H9 (cell line): ENCODE measurements around the gene UGT1A3. TPM values are rescaled to one million over a fixed set of nuclear protein-coding genes. Genes with fewer than 3 reads are reported as not detected.

Experiments
- DNase-seq: peaks from one replicate; pipeline ENCODE4 v3.0.0-alpha.2; 2017
- H2AFZ ChIP-seq: one replicate; pipeline ENCODE4 v1.6.1; 2013; ENCODE audit warnings: mild to moderate bottlenecking, low read length, control low read depth, moderate library complexity
- H2AK5ac ChIP-seq: 2 replicates; pipeline ENCODE4 v1.6.1; 2013; ENCODE audit warnings: low read length, control low read depth, mixed read lengths; ENCODE audit not compliant: insufficient read length
- H2BK120ac ChIP-seq: one replicate; pipeline ENCODE4 v1.6.1; 2013; ENCODE audit warnings: low read depth, mild to moderate bottlenecking, low read length, control low read depth, inconsistent platforms; ENCODE audit not compliant: poor library complexity, severe bottlenecking
- H2BK12ac ChIP-seq: 2 replicates; pipeline ENCODE4 v1.6.1; 2013; ENCODE audit warnings: low read length, control low read depth, mixed read lengths, low read depth; ENCODE audit not compliant: insufficient read length
- H2BK15ac ChIP-seq: 2 replicates; pipeline ENCODE4 v1.6.1; 2013; ENCODE audit warnings: low read depth, low read length, control low read depth
- H2BK20ac ChIP-seq: one replicate; pipeline ENCODE4 v1.6.1; 2013; ENCODE audit warnings: low read depth, mild to moderate bottlenecking, low read length, control low read depth, inconsistent platforms; ENCODE audit not compliant: poor library complexity, severe bottlenecking
- H2BK5ac ChIP-seq: 2 replicates; pipeline ENCODE4 v1.6.1; 2013; ENCODE audit warnings: low read length, control low read depth, mixed read lengths; ENCODE audit not compliant: insufficient read length
- H3K14ac ChIP-seq: 2 replicates; pipeline ENCODE4 v1.6.1; 2013; ENCODE audit warnings: low read length, control low read depth; ENCODE audit not compliant: insufficient read depth
- H3K18ac ChIP-seq: 2 replicates; pipeline ENCODE4 v1.6.1; 2013; ENCODE audit warnings: low read depth, mild to moderate bottlenecking, mixed read lengths, low read length, control low read depth; ENCODE audit not compliant: insufficient read length
- H3K23ac ChIP-seq: 2 replicates; pipeline ENCODE4 v1.6.1; 2013; ENCODE audit warnings: low read length, control low read depth, mixed read lengths, low read depth; ENCODE audit not compliant: insufficient read length
- H3K23me2 ChIP-seq: 2 replicates; pipeline ENCODE4 v1.6.1; 2013; ENCODE audit warnings: low read depth, mild to moderate bottlenecking, mixed read lengths, low read length, control low read depth; ENCODE audit not compliant: insufficient read length, poor library complexity, severe bottlenecking
- H3K27ac ChIP-seq: 2 replicates; pipeline ENCODE4 v1.5.1; 2013; ENCODE audit warnings: low read length, control low read depth, mixed read lengths, low read depth; ENCODE audit not compliant: insufficient read length
- H3K27me3 ChIP-seq: 2 replicates; pipeline ENCODE4 v1.6.1; 2013; ENCODE audit warnings: low read length, control low read depth, inconsistent platforms; ENCODE audit not compliant: insufficient read depth
- H3K4ac ChIP-seq: 2 replicates; pipeline ENCODE4 v1.6.1; 2013; ENCODE audit warnings: low read depth, mild to moderate bottlenecking, control low read depth, inconsistent platforms, low read length, moderate library complexity
- H3K4me1 ChIP-seq: 2 replicates; pipeline ENCODE4 v1.6.1; 2013; ENCODE audit warnings: low read length, control low read depth, inconsistent platforms; ENCODE audit not compliant: insufficient read depth
- H3K4me2 ChIP-seq: 2 replicates; pipeline ENCODE4 v1.6.1; 2013; ENCODE audit warnings: low read length, control low read depth, mixed read lengths; ENCODE audit not compliant: insufficient read length, insufficient read depth
- H3K56ac ChIP-seq: 2 replicates; pipeline ENCODE4 v1.6.1; 2013; ENCODE audit warnings: low read depth, mild to moderate bottlenecking, mixed read lengths, low read length, control low read depth; ENCODE audit not compliant: insufficient read length
- H3K79me1 ChIP-seq: 2 replicates; pipeline ENCODE4 v1.6.1; 2013; ENCODE audit warnings: low read depth, mild to moderate bottlenecking, moderate library complexity, low read length, control low read depth, inconsistent platforms; ENCODE audit not compliant: insufficient read depth, poor library complexity, severe bottlenecking
- H3K79me2 ChIP-seq: 2 replicates; pipeline ENCODE4 v1.6.1; 2013; ENCODE audit warnings: low read length, control low read depth, inconsistent platforms; ENCODE audit not compliant: insufficient read depth
- H3K9ac ChIP-seq: 2 replicates; pipeline ENCODE4 v1.6.1; 2013; ENCODE audit warnings: low read length, control low read depth, mixed read lengths; ENCODE audit not compliant: insufficient read length; ENCODE audit errors: extremely low read depth
- H3K9me3 ChIP-seq: one replicate; pipeline ENCODE4 v1.6.1; 2013; ENCODE audit warnings: low read depth, low read length, inconsistent platforms; ENCODE audit not compliant: control insufficient read depth
- H3T11ph ChIP-seq: one replicate; pipeline ENCODE4 v1.6.1; 2013; ENCODE audit warnings: mild to moderate bottlenecking, low read length, control low read depth, inconsistent platforms
- H4K20me1 ChIP-seq: one replicate; pipeline ENCODE4 v1.6.1; 2013; ENCODE audit not compliant: control insufficient read depth, insufficient read length, insufficient read depth
- H4K5ac ChIP-seq: 2 replicates; pipeline ENCODE4 v1.6.1; 2013; ENCODE audit warnings: low read depth, mild to moderate bottlenecking, mixed read lengths, low read length, control low read depth; ENCODE audit not compliant: insufficient read length
- H4K8ac ChIP-seq: replicated peaks from 2 replicates; pipeline ENCODE4 v1.6.1; 2013; ENCODE audit warnings: low read length, control low read depth, mixed read lengths, low read depth; ENCODE audit not compliant: insufficient read length
- H4K91ac ChIP-seq: 2 replicates; pipeline ENCODE4 v1.6.1; 2013; ENCODE audit warnings: low read depth, mild to moderate bottlenecking, moderate library complexity, mixed read lengths, low read length, control low read depth; ENCODE audit not compliant: insufficient read length
- H3K27ac Mint-ChIP-seq, 3 experiments: 2 replicates in 2 of 3; 3 replicates in 1 of 3; pipeline ENCODE4 v1.8.0; 2020 to 2021; ENCODE audit warnings: mixed read lengths in 3 of 3, mild to moderate bottlenecking in 1 of 3, moderate library complexity in 1 of 3
- H3K27me3 Mint-ChIP-seq: 2 replicates; pipeline ENCODE4 v1.8.0; 2021; ENCODE audit warnings: low read depth, mild to moderate bottlenecking, moderate library complexity, mixed read lengths
- H3K36me3 Mint-ChIP-seq, 3 experiments: 2 replicates in 2 of 3; 3 replicates in 1 of 3; pipeline ENCODE4 v1.8.0; 2020 to 2021; ENCODE audit warnings: low read depth in 3 of 3, mixed read lengths in 3 of 3; ENCODE audit not compliant: insufficient read depth in 1 of 3
- H3K4me1 Mint-ChIP-seq, 2 experiments: 2 replicates each; pipeline ENCODE4 v1.8.0; 2020; ENCODE audit warnings: mixed read lengths in 2 of 2
- H3K4me3 Mint-ChIP-seq, 2 experiments: 2 replicates in 1 of 2; 3 replicates in 1 of 2; pipeline ENCODE4 v1.8.0; 2020 to 2021; ENCODE audit warnings: mild to moderate bottlenecking in 2 of 2, mixed read lengths in 2 of 2, moderate library complexity in 1 of 2
- H3K9me3 Mint-ChIP-seq, 2 experiments: 2 replicates in 1 of 2; 3 replicates in 1 of 2; pipeline ENCODE4 v1.8.0; 2020; ENCODE audit warnings: mild to moderate bottlenecking in 2 of 2, mixed read lengths in 2 of 2, moderate library complexity in 1 of 2
- CTCF ChIP-seq: fragments of 200-600 bp; sonication (generic); conservative IDR thresholded peaks from 3 replicates; pipeline ENCODE4 v1.8.0; 2021; ENCODE audit warnings: antibody characterized with exemption, mild to moderate bottlenecking
- WGBS: extraction: QIAGEN DNeasy Blood & Tissue Kit; methylation state at CpG from one replicate; pipeline ENCODE4 v1.1.7; 2013; ENCODE audit warnings: missing lambda C conversion rate, low lambda C conversion rate, mixed read lengths; ENCODE audit not compliant: insufficient read length; ENCODE audit errors: extremely low coverage; 5-methylcytosine and 5-hydroxymethylcytosine counted together
- total RNA-seq: library from RNA; stranded (reverse); gene quantifications from 2 replicates; pipeline ENCODE4 v1.2.1, GENCODE V29; 2021

Gene UGT1A3
- total RNA-seq, 1 experiment from 2014 or later = not detected

GRCh38 chr2:233803292-233803911, 74.6 kb downstream of the UGT1A3 start:
- H2BK15ac ChIP-seq = no peak overlapping the region
- Mint-ChIP-seq H3K4me1 (peaks cover 2 to 4% of the 10 kb centered on the region in 2 experiments; a peak in 3 of 4 replicates), H3K4me3 (no peak overlapping the region), H3K27me3 (peaks cover 15% of the 10 kb centered on the region), H3K9me3 (peaks cover 14 to 21% of the 10 kb centered on the region in 2 experiments), H3K36me3 (peaks cover 0 to 5% (median 4%) of the 10 kb centered on the region in 3 experiments; a peak in 2 of 7 replicates), H3K27ac (no peak overlapping the region)
- no CpG with 5 or more reads among the region's 2 CpGs for WGBS
- H3K79me2 ChIP-seq = no peaks in the 10 kb centered on the region
- no peak overlapping the region for H3K4me2 ChIP-seq
- H3T11ph ChIP-seq = no peak overlapping the region
- no peak overlapping the region for H3K23ac ChIP-seq
- no peaks in the 10 kb centered on the region for H4K20me1 ChIP-seq
- no peak overlapping the region for H3K9ac ChIP-seq
- H2BK5ac ChIP-seq = no peak overlapping the region
- H3K27me3 ChIP-seq = no peaks in the 10 kb centered on the region
- no peak overlapping the region for H2AK5ac ChIP-seq
- H3K79me1 ChIP-seq = no peaks in the 10 kb centered on the region
- H2BK120ac ChIP-seq = no peak overlapping the region
- H3K14ac ChIP-seq = no peak overlapping the region; the same call in 1 of the 2 replicates
- H4K91ac ChIP-seq = no peak overlapping the region
- no peak overlapping the region for H3K27ac ChIP-seq
- no peak for TF ChIP-seq CTCF
- no peak overlapping the region for H2BK20ac ChIP-seq
- no peaks in the 10 kb centered on the region for H3K4me1 ChIP-seq
- no peak overlapping the region for H3K18ac ChIP-seq
- no peaks in the 10 kb centered on the region for H3K23me2 ChIP-seq
- no peak overlapping the region for H4K8ac ChIP-seq
- no peak overlapping the region for H3K56ac ChIP-seq
- no peak overlapping the region for H3K4ac ChIP-seq
- DNase-seq = no peak
- H3K9me3 ChIP-seq = no peaks in the 10 kb centered on the region
- no peak overlapping the region for H2BK12ac ChIP-seq
- H2AFZ ChIP-seq = no peak overlapping the region
- H4K5ac ChIP-seq = no peak overlapping the region
